Natural killer cell (primary cell): ENCODE data around the gene EGR4. TPM values are rescaled to one million over a fixed set of nuclear protein-coding genes. Genes with fewer than 3 reads are reported as not detected.

Source experiments
- ATAC-seq, 3 donors: fragments of 150-1000 bp in 2 of 3; fragments of 200-7000 bp in 1 of 3; cut with Tn5 transposase; 1 replicate in 1 of 3; 2 replicates in 2 of 3; pipeline ENCODE4 v1.10.0; 2021; ENCODE audit warnings: mild to moderate bottlenecking in 2 of 3, moderate library complexity in 2 of 3
- DNase-seq, 2 donors: peaks; one replicate each; pipeline versions ENCODE4 v3.0.0 to v3.0.0-alpha.2; 2013 to 2021; ENCODE audit warnings: mixed read lengths in 1 of 2
- H3K27ac ChIP-seq: one replicate; pipeline ENCODE4 v1.5.1; 2013; ENCODE audit warnings: mild to moderate bottlenecking, low read length
- H3K27me3 ChIP-seq: one replicate; pipeline ENCODE4 v1.6.1; 2013; ENCODE audit warnings: low read length; ENCODE audit not compliant: control insufficient read depth, insufficient read depth
- H3K36me3 ChIP-seq: one replicate; pipeline ENCODE4 v1.6.1; 2013; ENCODE audit warnings: low read length; ENCODE audit not compliant: control insufficient read depth, insufficient read depth
- H3K4me1 ChIP-seq: one replicate; pipeline ENCODE4 v1.6.1; 2013; ENCODE audit warnings: low read length; ENCODE audit not compliant: control insufficient read depth, insufficient read depth
- H3K4me3 ChIP-seq: one replicate; pipeline ENCODE4 v1.5.1; 2013; ENCODE audit warnings: low read length
- H3K9me3 ChIP-seq: one replicate; pipeline ENCODE4 v1.6.1; 2013; ENCODE audit warnings: low read length; ENCODE audit not compliant: control insufficient read depth, insufficient read depth
- H3K27ac Mint-ChIP-seq, 2 donors: one replicate each; pipeline ENCODE4 v1.8.0; 2022; ENCODE audit warnings: mild to moderate bottlenecking in 2 of 2, mixed read lengths in 2 of 2, moderate library complexity in 1 of 2
- H3K27me3 Mint-ChIP-seq, 2 donors: one replicate each; pipeline ENCODE4 v1.8.0; 2022; ENCODE audit warnings: low read depth in 2 of 2, mixed read lengths in 2 of 2
- H3K36me3 Mint-ChIP-seq: one replicate; pipeline ENCODE4 v1.8.0; 2022; ENCODE audit warnings: mixed read lengths
- H3K4me1 Mint-ChIP-seq, 2 donors: one replicate each; pipeline ENCODE4 v1.8.0; 2022; ENCODE audit warnings: mixed read lengths in 2 of 2
- H3K4me3 Mint-ChIP-seq: one replicate; pipeline ENCODE4 v1.8.0; 2022; ENCODE audit warnings: mild to moderate bottlenecking, moderate library complexity, mixed read lengths
- H3K9me3 Mint-ChIP-seq, 2 donors: one replicate each; pipeline ENCODE4 v1.8.0; 2022; ENCODE audit warnings: mixed read lengths in 2 of 2
- CTCF ChIP-seq: fragments of 200-600 bp; IDR thresholded peaks from one replicate; pipeline ENCODE4 v1.8.0; 2022; ENCODE audit warnings: antibody characterized with exemption
- WGBS: methylation state at CpG from one replicate; pipeline ENCODE4 v1.1.7; 2013; ENCODE audit warnings: missing lambda C conversion rate; ENCODE audit not compliant: insufficient coverage; 5-methylcytosine and 5-hydroxymethylcytosine counted together
- intact Hi-C: fragments of 100-400 bp; cut with micrococcal nuclease; formaldehyde crosslinking; loops from one replicate; pipeline ENCODE4 v1.14.2; 2022
- total RNA-seq, 4 donors: library from RNA; stranded (reverse); fragments of 120-200 nt in 1 of 4; gene quantifications; one replicate each; pipeline versions ENCODE4 v1.2.3 to v1.2.4, GENCODE V29; 2013 to 2022

The EGR4 gene
- total RNA-seq, 3 donors from 2014 or later (not counting 1 experiment from before 2014, with no cell fraction given): 0.28 to 2.6 (median 1.1) TPM

GRCh38 chr2:73324126-73324725, 30.9 kb upstream of the EGR4 start:
- Mint-ChIP-seq H3K4me3 (no peak overlapping the region), H3K4me1 (no peaks in the 10 kb centered on the region), H3K36me3 (peaks cover under 1% of the 10 kb centered on the region), H3K27ac (no peak overlapping the region), H3K9me3 (no peaks in the 10 kb centered on the region), H3K27me3 (peaks cover 21 to 74% of the 10 kb centered on the region in 2 donors)
- H3K36me3 ChIP-seq: no peaks in the 10 kb centered on the region
- peaks cover 5% of the 10 kb centered on the region for H3K27me3 ChIP-seq
- WGBS: 79% methylated on average over 13 of the region's 13 CpGs
- no peaks in the 10 kb centered on the region for H3K4me1 ChIP-seq
- no peak overlapping the region for H3K4me3 ChIP-seq
- no peak for TF ChIP-seq CTCF
- H3K27ac ChIP-seq: no peak overlapping the region
- no peaks in the 10 kb centered on the region for H3K9me3 ChIP-seq
- intact Hi-C loops: no loop called here
- DNase-seq (no peak), ATAC-seq (no peak)

GRCh38 chr2:73323551-73323950, 30.2 kb upstream of the EGR4 start:
- peaks cover 5% of the 10 kb centered on the region for H3K27me3 ChIP-seq
- H3K27me3 Mint-ChIP-seq: peaks cover 16 to 69% of the 10 kb centered on the region in 2 donors
- intact Hi-C loops: no loop called here
- no peak for TF ChIP-seq CTCF
- ATAC-seq: no peak
- H3K4me3 Mint-ChIP-seq: no peak overlapping the region
- H3K27ac Mint-ChIP-seq: no peak overlapping the region
- no peaks in the 10 kb centered on the region for H3K36me3 ChIP-seq
- DNase-seq: no peak
- H3K9me3 ChIP-seq: no peaks in the 10 kb centered on the region
- no peaks in the 10 kb centered on the region for H3K36me3 Mint-ChIP-seq
- no peak overlapping the region for H3K4me3 ChIP-seq
- no peaks in the 10 kb centered on the region for H3K4me1 Mint-ChIP-seq
- 78% methylated on average over 5 of the region's 5 CpGs for WGBS
- no peaks in the 10 kb centered on the region for H3K9me3 Mint-ChIP-seq
- no peaks in the 10 kb centered on the region for H3K4me1 ChIP-seq
- no peak overlapping the region for H3K27ac ChIP-seq

- no peak for ATAC-seq
- no peak overlapping the region for H3K27ac Mint-ChIP-seq
Observed at GRCh38 chr2:73314441-73314840, 21.1 kb upstream of the EGR4 start.

More at GRCh38 chr2:73314441-73314840, 21.1 kb upstream of the EGR4 start:
- Histone ChIP-seq H3K4me1 (no peaks in the 10 kb centered on the region), H3K4me3 (no peak overlapping the region), H3K27ac (no peak overlapping the region), H3K9me3 (no peaks in the 10 kb centered on the region), H3K36me3 (no peaks in the 10 kb centered on the region), H3K27me3 (no peaks in the 10 kb centered on the region)
- no peak for TF ChIP-seq CTCF
- Mint-ChIP-seq H3K36me3 (no peaks in the 10 kb centered on the region), H3K4me1 (no peaks in the 10 kb centered on the region), H3K9me3 (no peaks in the 10 kb centered on the region), H3K27me3 (peaks cover 27 to 31% of the 10 kb centered on the region in 2 donors), H3K4me3 (no peak overlapping the region)
- intact Hi-C loops: no loop called here
- 94% methylated on average over 2 of the region's 2 CpGs for WGBS
- DNase-seq: no peak
